Measurements from ENCODE around the gene TBC1D22A.

GRCh38 chr22:46982635-46983034 lies 220.2 kb downstream of the TBC1D22A start:
- TF ChIP-seq TAF1 (IDR thresholded peaks at IDR 0.05; ENCODE audit: borderline replicate concordance, low read depth, low read length) (no peak), RB1 (IDR thresholded peaks at IDR 0.05; ENCODE audit: borderline replicate concordance) (no peak), CHD2 (IDR thresholded peaks at IDR 0.05; ENCODE audit: borderline replicate concordance, low read depth, low read length) (no peak), JUND (IDR thresholded peaks at IDR 0.05; ENCODE audit: low read depth, low read length) (no peak), CTCF (IDR thresholded peaks at IDR 0.05 in 2 of 3, conservative IDR thresholded peaks at IDR 0.05 in 1 of 3; ENCODE audit: control insufficient read depth in 2 of 3, extremely low read depth in 1 of 3, insufficient read depth in 1 of 3, low read depth in 3 of 3, low read length in 3 of 3) (no peak), PAX8 (IDR thresholded peaks at IDR 0.05) (no peak), CREM (IDR thresholded peaks at IDR 0.05; ENCODE audit: low read depth) (no peak), NBN (IDR thresholded peaks at IDR 0.05) (no peak)

All from GM12878 (cell line).